Stimulated activated CD4-positive, alpha-beta T cell treated with anti-CD3 and anti-CD28 coated beads, TNF-alpha, amount 100 ng/mL, for 48 hours (primary cell): ENCODE measurements around the gene PHF24.
"Not testable (repeated sequence)": the region's sequence is repeated elsewhere in the genome, so short reads cannot be mapped to it uniquely, and the experiment has no call there.

Experiments
- DNase-seq, 3 donors: peaks; one replicate each; pipeline ENCODE4 v3.0.0-alpha.2; 2020; ENCODE audit warnings: low read depth in 3 of 3

Gene PHF24

GRCh38 chr9:34957492-34958410 is at the start of gene PHF24:
Gene PHF24 (plus strand): TSS chr9:34958285. CDS start chr9:34971299, 13,014 bp downstream.
- DNase-seq, result no peak

- no peak for DNase-seq
Measured at GRCh38 chr9:34927061-34927460, 31.0 kb upstream of the PHF24 start.

GRCh38 chr9:34928921-34929320 is 29.2 kb upstream of the PHF24 start:
- DNase-seq, result peak in 1 of 3 donors; percentile 3

- DNase-seq, result peak; percentile 3 to 11 (median 10)
Measured at GRCh38 chr9:34929506-34930102, 28.5 kb upstream of the PHF24 start.

DNA sequence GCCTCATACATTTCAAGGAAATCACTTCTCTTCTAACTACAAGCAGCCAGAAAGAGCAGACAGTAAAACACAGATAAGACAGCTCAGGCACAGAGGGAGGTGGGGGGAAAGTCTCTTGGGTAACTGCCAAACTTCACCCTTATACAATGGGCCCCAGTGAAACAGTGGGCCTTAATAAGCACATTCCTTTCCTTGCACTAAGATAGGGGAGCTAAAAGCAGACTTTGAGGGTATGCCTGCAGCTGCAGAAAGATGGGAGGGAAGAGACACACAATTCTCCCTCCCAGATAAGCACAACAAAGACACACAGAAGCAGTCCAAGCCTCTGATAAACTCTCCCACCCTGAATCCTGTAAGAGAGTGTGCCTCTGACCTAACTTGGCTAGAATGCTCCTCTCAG is 18.1 kb upstream of the PHF24 start:
- not testable (repeated sequence) for DNase-seq

DNA sequence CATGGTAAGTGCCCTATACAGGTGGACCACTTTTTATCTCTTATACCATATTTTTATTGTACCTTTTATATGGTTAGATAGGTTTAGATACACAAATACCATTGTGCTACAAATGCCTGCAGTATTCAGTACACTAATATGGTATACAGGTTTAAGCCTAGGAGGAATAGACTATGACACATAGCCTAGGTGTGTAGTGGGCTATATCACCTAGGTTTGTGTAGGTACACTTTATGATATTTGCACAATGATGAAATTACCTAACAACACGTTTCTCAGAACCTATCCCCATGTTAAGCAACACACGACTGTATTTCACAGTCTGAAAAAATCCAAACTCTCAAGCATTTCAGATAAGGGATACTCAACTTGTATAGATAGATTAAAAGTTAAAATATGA is 9.6 kb upstream of the PHF24 start:
- no peak for DNase-seq

- DNase-seq, result no peak
Measured at GRCh38 chr9:34954225-34954624, 3.9 kb upstream of the PHF24 start.

- not testable (repeated sequence) for DNase-seq
Measured at GRCh38 chr9:34956066-34956465, 2.0 kb upstream of the PHF24 start.

DNA sequence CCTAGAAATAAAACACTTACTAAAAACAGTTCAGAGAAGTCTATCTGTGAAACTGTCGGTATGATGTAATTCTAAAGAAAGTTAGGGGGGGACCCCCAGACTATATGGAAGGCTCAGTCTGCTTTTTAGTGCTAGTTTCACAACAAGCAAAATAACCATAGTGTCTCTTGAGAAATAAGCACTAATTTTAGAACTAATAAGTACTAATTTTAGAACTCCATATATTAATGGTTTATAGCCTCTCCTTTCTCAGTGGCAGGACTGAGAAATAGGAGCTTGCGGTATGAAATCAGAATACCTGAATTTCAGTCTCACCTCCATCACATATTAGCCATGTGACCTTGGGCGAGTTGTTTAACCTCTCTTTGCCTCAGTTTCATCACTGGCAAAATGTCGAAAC is 1.4 kb upstream of the PHF24 start:
- no peak for DNase-seq

DNA sequence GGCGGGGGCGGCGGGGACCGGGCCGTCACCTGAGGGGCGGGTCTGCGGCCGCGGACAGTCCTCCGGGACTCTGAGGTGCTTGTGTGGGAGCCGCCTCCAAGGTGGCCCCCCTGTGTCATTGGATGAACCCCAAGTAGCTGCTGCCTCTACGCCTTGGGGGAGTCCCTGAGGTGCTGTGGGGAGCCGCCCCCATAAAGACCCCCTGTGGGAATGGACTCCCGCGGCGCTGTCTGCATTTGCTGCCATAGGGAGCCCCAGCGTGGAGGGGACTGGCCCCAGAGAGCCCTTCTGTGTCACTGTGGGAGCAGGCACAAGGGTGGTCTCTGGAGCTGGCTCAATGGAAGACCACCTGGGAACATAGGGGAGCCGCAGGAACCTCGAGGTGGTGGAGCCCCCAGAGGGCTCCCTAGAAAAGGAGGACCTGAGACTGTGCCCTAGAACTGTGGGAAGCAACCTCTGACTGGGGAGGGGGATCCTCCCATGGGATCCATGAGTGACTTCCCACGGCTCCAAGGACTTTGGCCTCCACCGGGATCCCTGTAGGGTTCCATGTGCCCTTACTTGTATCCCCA is 412 bp downstream of the PHF24 start:
- DNase-seq, result no peak

DNA sequence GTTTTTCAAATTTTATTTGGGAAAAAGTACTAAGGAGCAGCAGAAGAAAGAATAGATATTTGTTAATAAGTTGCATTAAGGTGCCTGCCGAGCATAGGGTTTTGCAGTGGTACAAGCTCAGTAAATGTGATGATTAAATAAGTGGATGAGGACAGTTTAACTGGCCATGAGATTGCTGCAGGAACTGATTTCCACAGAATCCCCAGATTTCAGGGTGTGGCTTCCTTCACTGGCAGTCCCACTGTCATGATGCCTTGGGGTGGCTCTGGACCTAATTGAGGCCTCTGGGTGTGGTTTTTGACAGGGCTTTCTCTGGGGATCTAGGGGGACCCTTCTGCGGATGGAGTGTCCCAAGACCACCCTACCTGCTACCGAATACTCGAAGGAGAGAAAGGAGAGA is 1.4 kb downstream of the PHF24 start:
- DNase-seq, result no peak

- DNase-seq, result peak in 1 of 3 donors; percentile 21
Measured at GRCh38 chr9:34961574-34962490, 3.7 kb downstream of the PHF24 start.

- no peak for DNase-seq
Measured at GRCh38 chr9:34962546-34962945, 4.5 kb downstream of the PHF24 start.

DNA sequence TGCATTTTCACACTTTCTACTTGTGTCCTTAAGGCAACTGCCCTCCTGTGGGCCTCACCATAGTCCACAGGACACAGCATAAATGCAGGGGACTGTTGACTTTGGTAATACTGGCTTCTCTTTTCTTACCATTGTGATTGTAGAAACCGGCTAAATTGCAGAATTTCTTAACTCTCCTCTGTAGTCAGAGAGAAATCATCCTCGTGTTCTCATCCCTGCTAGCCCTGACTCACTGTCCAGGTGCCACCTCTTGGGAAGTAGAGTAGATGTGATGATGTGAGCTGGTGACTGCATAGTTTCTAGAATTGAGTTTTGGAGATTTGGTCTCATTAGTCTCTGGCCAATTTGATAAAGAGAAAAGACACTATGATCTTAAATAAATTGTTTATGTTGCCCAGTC is 5.5 kb downstream of the PHF24 start:
- no peak for DNase-seq

GRCh38 chr9:34964458-34964857 is 6.4 kb downstream of the PHF24 start:
- no peak for DNase-seq

GRCh38 chr9:34971146-34971811 is 13.2 kb downstream of the PHF24 start:
- DNase-seq, result no peak

GRCh38 chr9:34974664-34975063 is 16.6 kb downstream of the PHF24 start:
- DNase-seq, result no peak

- no peak for DNase-seq
Measured at GRCh38 chr9:34976441-34976840, 18.4 kb downstream of the PHF24 start.

- no peak for DNase-seq
Measured at GRCh38 chr9:34976992-34977391, 18.9 kb downstream of the PHF24 start.

GRCh38 chr9:34980181-34980761 is 22.2 kb downstream of the PHF24 start:
- DNase-seq, result no peak

DNA sequence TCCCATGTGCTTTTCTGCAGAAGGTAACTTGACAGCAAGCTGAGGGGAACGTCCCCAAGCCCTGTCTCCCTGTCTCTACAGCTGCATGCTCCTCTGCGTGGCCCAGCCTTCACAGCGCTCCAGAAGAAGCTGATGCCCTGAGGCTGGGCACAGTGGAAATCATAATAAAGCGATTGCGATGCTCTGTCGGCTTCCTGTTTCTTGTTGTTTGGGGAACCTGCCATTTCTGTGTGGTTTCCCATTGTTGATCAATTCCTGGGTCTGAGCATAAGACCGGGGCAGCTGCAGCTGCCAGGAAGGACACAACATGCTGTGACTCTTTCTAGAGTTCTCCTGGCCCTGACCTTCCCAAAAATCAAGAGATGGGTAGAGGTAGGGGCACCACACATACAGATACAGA is 24.3 kb downstream of the PHF24 start:
- no peak for DNase-seq
